Measurements from ENCODE around the gene SCN1A.

SCN1A gene

DNA sequence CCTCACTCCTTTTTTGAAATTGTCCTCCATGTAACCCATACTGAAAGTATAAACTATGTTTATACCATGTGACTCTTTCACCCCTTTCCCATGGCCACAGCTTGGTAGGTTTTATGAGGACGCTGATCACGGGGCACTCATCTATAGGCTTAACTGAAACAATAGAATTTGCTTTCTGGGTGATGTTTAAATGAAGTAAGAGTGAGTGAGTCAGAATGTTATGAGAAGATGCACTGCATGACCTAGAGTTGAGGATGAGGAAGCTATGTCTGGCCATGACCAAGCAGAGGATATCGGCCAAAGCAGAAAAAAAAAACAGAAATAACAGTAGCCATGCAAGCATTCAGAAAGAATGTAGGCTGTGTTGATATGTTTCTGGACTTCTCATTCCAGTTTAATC lies 34.9 kb downstream of the SCN1A start:
- H3K27ac ChIP-seq = no peak overlapping the region
- H3K4me3 ChIP-seq (ENCODE audit: low read depth in 1 of 2, low read length in 1 of 2) = no peak overlapping the region
- H3K9me3 ChIP-seq = no peaks in the 10 kb centered on the region
- TF ChIP-seq, protein P1, sequence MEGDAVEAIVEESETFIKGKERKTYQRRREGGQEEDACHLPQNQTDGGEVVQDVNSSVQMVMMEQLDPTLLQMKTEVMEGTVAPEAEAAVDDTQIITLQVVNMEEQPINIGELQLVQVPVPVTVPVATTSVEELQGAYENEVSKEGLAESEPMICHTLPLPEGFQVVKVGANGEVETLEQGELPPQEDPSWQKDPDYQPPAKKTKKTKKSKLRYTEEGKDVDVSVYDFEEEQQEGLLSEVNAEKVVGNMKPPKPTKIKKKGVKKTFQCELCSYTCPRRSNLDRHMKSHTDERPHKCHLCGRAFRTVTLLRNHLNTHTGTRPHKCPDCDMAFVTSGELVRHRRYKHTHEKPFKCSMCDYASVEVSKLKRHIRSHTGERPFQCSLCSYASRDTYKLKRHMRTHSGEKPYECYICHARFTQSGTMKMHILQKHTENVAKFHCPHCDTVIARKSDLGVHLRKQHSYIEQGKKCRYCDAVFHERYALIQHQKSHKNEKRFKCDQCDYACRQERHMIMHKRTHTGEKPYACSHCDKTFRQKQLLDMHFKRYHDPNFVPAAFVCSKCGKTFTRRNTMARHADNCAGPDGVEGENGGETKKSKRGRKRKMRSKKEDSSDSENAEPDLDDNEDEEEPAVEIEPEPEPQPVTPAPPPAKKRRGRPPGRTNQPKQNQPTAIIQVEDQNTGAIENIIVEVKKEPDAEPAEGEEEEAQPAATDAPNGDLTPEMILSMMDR (IDR thresholded peaks at IDR 0.05) = no peak
- H3K27me3 ChIP-seq = no peaks in the 10 kb centered on the region
- no peaks in the 10 kb centered on the region for H3K36me3 ChIP-seq
- H3K4me1 ChIP-seq (ENCODE audit: control insufficient read depth in 1 of 2, insufficient read depth in 1 of 2, low read depth in 1 of 2, low read length in 1 of 2) = peaks cover 0 to 3% of the 10 kb centered on the region in 2 experiments

DNA sequence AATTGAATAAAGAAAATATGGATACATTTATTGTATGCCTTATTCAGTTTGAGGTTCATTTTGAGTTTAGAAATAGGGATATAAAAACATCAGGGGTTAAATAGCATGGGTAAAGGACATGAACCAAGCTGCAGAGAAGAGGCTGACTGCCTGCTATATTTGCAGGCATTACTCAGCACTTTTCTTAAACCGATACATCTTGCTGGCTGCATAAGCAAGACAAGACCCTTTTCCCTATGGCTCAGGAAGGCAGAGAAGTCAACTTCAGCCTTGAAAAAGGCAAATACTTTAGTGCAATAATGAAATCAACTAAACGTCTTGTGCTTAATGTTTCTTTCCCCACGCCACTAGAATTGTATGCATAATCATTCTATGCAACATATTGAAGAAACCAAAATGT lies 36.4 kb downstream of the SCN1A start:
- no peak overlapping the region for H3K4me3 ChIP-seq (ENCODE audit: low read depth in 1 of 2, low read length in 1 of 2)
- H3K4me1 ChIP-seq (ENCODE audit: control insufficient read depth in 1 of 2, insufficient read depth in 1 of 2, low read depth in 1 of 2, low read length in 1 of 2) = peaks cover 0 to 3% of the 10 kb centered on the region in 2 experiments
- TF ChIP-seq, protein P1 (IDR thresholded peaks at IDR 0.05) = no peak
- H3K9me3 ChIP-seq = no peaks in the 10 kb centered on the region
- no peak overlapping the region for H3K27ac ChIP-seq
- H3K36me3 ChIP-seq = no peaks in the 10 kb centered on the region
- no peaks in the 10 kb centered on the region for H3K27me3 ChIP-seq

DNA sequence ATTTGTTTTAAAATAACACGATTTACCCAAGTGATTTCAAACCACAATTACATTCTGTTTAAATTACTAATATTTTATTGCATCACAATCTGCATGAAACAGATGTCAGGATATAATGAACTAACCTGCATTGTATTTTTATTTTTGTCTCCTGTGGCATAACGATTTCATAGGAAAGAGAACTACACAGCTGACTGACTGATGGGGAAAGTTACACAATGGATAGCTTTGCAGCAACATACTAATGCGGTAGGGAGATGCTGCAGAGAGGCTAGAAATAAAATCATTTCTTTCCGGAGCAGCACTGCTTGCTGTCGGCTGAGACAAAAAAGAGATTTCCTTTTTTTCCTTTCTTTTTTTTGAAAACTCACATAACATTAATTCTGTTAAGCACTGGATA lies 36.9 kb downstream of the SCN1A start:
- Histone ChIP-seq H3K27me3 (no peaks in the 10 kb centered on the region), H3K4me1 (ENCODE audit: control insufficient read depth in 1 of 2, insufficient read depth in 1 of 2, low read depth in 1 of 2, low read length in 1 of 2) (peaks cover 0 to 3% of the 10 kb centered on the region in 2 experiments), H3K9me3 (no peaks in the 10 kb centered on the region), H3K36me3 (no peaks in the 10 kb centered on the region), H3K4me3 (ENCODE audit: low read depth in 1 of 2, low read length in 1 of 2) (no peak overlapping the region), H3K27ac (no peak overlapping the region)
- TF ChIP-seq, protein P1 (IDR thresholded peaks at IDR 0.05) = no peak

DNA sequence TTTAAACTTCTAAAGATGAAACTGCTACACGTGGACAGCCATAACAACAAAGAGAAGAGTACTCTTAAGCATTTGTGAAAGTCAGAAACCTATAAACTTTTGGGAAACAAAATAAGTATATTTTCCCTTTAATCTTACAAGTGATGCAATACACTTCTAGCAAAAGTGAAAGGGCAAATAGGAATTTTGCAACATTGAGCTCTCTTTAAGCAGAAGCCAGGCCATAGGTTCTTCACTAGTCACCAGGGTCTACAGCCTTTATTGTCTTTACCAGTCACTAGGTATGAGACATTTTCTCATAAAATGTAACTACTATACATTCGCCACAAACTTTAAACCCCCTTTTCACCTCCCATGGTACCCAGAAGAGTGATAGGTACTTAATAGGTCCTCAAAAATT lies 37.5 kb downstream of the SCN1A start:
- TF ChIP-seq, protein P1 (IDR thresholded peaks at IDR 0.05) = no peak
- Histone ChIP-seq H3K27ac (no peak overlapping the region), H3K27me3 (no peaks in the 10 kb centered on the region), H3K4me3 (ENCODE audit: low read depth in 1 of 2, low read length in 1 of 2) (no peak overlapping the region), H3K4me1 (ENCODE audit: control insufficient read depth in 1 of 2, insufficient read depth in 1 of 2, low read depth in 1 of 2, low read length in 1 of 2) (peaks cover 0 to 3% of the 10 kb centered on the region in 2 experiments), H3K36me3 (no peaks in the 10 kb centered on the region), H3K9me3 (no peaks in the 10 kb centered on the region)

DNA sequence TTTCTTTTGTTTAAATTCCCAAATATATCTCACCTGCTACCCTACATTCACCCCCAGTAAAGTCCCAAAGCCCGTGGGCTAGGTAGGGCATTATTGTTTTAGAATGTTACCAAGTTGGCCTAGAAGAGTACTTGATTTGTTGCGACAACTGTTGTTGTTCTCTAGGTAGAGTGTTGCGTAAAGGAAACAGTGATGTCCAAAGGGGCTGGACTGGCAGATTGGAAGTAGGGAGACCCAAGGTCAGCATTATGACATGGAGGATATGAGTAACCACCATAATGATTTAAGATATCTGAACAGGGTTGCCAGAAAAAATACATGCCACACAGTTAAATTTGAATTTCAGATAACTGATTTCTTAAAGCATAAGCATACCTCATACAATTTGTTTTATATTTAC lies 39.2 kb downstream of the SCN1A start:
- Histone ChIP-seq H3K36me3 (no peaks in the 10 kb centered on the region), H3K4me3 (ENCODE audit: low read depth in 1 of 2, low read length in 1 of 2) (no peak overlapping the region), H3K9me3 (no peaks in the 10 kb centered on the region), H3K4me1 (ENCODE audit: control insufficient read depth in 1 of 2, insufficient read depth in 1 of 2, low read depth in 1 of 2, low read length in 1 of 2) (peaks cover 0 to 3% of the 10 kb centered on the region in 2 experiments), H3K27ac (no peak overlapping the region), H3K27me3 (no peaks in the 10 kb centered on the region)
- TF ChIP-seq, protein P1 (IDR thresholded peaks at IDR 0.05) = no peak

DNA sequence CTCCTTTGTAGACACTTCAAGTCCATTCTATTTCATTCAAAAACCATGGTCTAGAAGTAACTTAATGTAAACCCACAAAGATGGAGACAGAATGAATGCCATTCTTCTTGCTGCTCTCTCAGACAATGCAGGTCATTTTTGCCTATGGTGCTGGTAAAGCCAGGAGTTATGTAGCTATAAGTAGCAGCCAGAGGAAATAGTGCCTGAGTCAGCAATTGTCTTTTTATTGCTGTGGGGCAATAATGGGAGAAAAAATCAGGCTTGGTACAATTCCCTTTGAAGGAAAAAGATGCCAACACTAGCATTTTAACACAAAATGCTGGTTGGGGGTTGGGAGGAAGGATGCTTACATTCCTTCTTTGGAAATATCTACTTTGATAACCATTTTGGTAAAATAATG lies 43.5 kb downstream of the SCN1A start:
- no peaks in the 10 kb centered on the region for H3K9me3 ChIP-seq
- peaks cover 0 to 3% of the 10 kb centered on the region in 2 experiments for H3K4me1 ChIP-seq (ENCODE audit: control insufficient read depth in 1 of 2, insufficient read depth in 1 of 2, low read depth in 1 of 2, low read length in 1 of 2)
- H3K4me3 ChIP-seq (ENCODE audit: low read depth in 1 of 2, low read length in 1 of 2) = no peak overlapping the region
- no peak overlapping the region for H3K27ac ChIP-seq
- TF ChIP-seq, protein P1 (IDR thresholded peaks at IDR 0.05) = no peak
- peaks cover 6% of the 10 kb centered on the region for H3K27me3 ChIP-seq
- no peaks in the 10 kb centered on the region for H3K36me3 ChIP-seq
